BE2C (cell line): ENCODE measurements around the gene MYH11.
"Not testable (repeated sequence)": the region's sequence is repeated elsewhere in the genome, so short reads cannot be mapped to it uniquely, and the experiment has no call there.

Source experiments
- DNase-seq: peaks from one replicate; pipeline ENCODE4 v3.0.0-alpha.2; 2020
- H3K27me3 ChIP-seq: fragments of 250-450 bp; sonication (Bioruptor Pico); 2 replicates; pipeline ENCODE4 v1.5.1; 2020; ENCODE audit warnings: mild to moderate bottlenecking
- H3K36me3 ChIP-seq: fragments of 250-450 bp; sonication (Bioruptor Pico); 2 replicates; pipeline ENCODE4 v1.5.1; 2020; ENCODE audit warnings: mild to moderate bottlenecking
- H3K4me1 ChIP-seq: fragments of 250-450 bp; sonication (Bioruptor Pico); 2 replicates; pipeline ENCODE4 v1.5.1; 2020
- H3K4me3 ChIP-seq: 2 replicates; pipeline ENCODE4 v1.5.1; 2011; ENCODE audit warnings: low read depth, low read length
- H3K9me3 ChIP-seq: fragments of 250-450 bp; sonication (Bioruptor Pico); 2 replicates; pipeline ENCODE4 v1.5.1; 2020
- CTCF ChIP-seq: IDR thresholded peaks from 2 replicates; pipeline ENCODE4 v1.5.1; 2012; ENCODE audit warnings: mild to moderate bottlenecking, low read depth, low read length

MYH11 gene

DNA sequence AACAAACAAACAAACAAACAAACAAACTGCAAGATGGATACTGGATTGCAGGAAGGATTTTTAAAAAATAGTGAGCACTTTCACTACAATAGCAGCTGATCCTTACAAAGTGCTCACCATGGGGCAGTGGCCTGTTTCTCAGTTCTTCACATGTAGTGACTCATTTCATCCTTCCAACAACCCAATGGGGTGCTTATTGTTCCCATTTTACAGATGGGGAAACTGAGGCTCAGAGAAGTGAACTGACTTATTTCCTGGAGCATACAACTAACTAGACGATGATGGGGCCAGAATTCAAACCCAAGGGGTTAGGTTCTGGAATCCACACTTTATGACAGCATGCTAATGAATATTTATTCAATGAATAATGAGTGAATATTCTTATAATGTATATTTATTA is 61.2 kb downstream of the MYH11 start:
- no peaks in the 10 kb centered on the region for H3K36me3 ChIP-seq
- H3K4me3 ChIP-seq: no peak overlapping the region
- TF ChIP-seq CTCF: no peak
- H3K4me1 ChIP-seq: no peaks in the 10 kb centered on the region
- H3K27me3 ChIP-seq: no peaks in the 10 kb centered on the region
- H3K9me3 ChIP-seq: no peaks in the 10 kb centered on the region
- DNase-seq: no peak

GRCh38 chr16:15792563-15792971 is 64.3 kb downstream of the MYH11 start:
- Histone ChIP-seq H3K9me3 (no peaks in the 10 kb centered on the region), H3K4me1 (no peaks in the 10 kb centered on the region), H3K4me3 (no peak overlapping the region), H3K36me3 (no peaks in the 10 kb centered on the region), H3K27me3 (no peaks in the 10 kb centered on the region)
- peak; percentile 33 for DNase-seq
- TF ChIP-seq CTCF: no peak

- DNase-seq: no peak
- no peak for TF ChIP-seq CTCF
- Histone ChIP-seq H3K27me3 (no peaks in the 10 kb centered on the region), H3K4me3 (no peak overlapping the region), H3K36me3 (no peaks in the 10 kb centered on the region), H3K9me3 (no peaks in the 10 kb centered on the region), H3K4me1 (no peaks in the 10 kb centered on the region)
Observed at GRCh38 chr16:15790458-15790857, 66.4 kb downstream of the MYH11 start.

- not testable (repeated sequence) for H3K4me1 ChIP-seq, DNase-seq
Observed at GRCh38 chr16:15789816-15790215, 67.0 kb downstream of the MYH11 start.

DNA sequence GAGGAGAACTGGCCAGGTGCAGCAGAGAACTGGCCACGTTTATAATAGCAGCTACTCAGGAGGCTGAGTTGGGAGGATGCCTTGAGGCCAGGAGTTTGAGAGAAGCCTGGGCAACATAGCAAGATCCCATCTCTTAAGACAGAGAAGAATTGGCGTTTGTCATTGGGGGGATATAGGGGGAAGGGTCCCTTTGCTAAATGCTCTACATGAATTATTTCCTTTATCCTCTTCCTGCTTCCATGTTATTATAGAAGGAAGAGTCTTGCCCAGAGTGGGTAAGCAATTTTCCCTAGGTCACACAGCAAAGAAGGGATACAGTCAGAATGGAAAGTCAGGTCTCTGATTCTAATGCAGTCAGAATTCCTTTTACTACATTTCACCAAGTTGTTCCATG is 68.0 kb downstream of the MYH11 start:
- DNase-seq: no peak
- Histone ChIP-seq H3K36me3 (no peaks in the 10 kb centered on the region), H3K4me1 (no peaks in the 10 kb centered on the region), H3K27me3 (no peaks in the 10 kb centered on the region), H3K9me3 (no peaks in the 10 kb centered on the region), H3K4me3 (no peak overlapping the region)
- TF ChIP-seq CTCF: no peak

More at GRCh38 chr16:15789816-15790215, 67.0 kb downstream of the MYH11 start:
- H3K27me3 ChIP-seq, H3K9me3 ChIP-seq, H3K36me3 ChIP-seq, H3K4me3 ChIP-seq: not testable (repeated sequence)

- no peaks in the 10 kb centered on the region for H3K9me3 ChIP-seq
- no peak for DNase-seq
- H3K4me3 ChIP-seq: no peak overlapping the region
- TF ChIP-seq CTCF: no peak
- no peaks in the 10 kb centered on the region for H3K36me3 ChIP-seq
- H3K27me3 ChIP-seq: no peaks in the 10 kb centered on the region
- no peaks in the 10 kb centered on the region for H3K4me1 ChIP-seq
Observed at GRCh38 chr16:15786501-15786900, 70.3 kb downstream of the MYH11 start.
